ENCODE results near the gene NPHP3.

DNA sequence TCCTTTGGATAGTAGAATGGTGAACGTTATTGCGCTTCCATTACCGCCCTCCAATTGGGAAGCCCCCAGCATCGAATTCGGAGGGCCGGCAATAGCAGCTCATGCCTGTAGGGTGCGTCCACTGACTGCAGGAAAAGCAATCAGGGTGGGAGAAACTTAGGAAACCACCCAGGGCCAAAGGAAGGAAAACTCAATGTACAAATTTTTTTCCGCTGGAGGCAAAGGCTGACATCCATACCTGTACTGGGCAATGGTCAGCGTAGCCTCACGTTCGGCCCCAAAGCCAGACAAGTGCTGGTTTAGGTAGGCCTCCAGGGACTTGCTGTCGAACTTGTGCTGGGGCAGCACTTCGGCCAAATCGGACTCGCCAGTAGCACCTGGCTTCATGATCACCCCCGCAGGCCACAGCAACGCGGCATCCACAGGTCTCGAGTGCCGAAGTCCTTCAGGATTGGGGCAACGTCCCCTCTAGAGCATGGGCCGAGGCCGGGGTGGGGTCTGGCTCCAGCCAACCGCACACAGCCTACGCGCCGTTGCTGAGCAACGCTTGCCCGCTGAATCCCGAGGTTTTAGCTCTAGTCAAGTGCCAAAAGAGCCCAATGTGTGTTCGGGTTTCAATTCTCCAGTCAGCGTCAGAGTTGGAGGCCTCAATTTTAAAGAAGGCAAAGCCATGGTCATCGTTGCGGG is 62.7 kb downstream of the NPHP3 start, which contains the start of gene ACAD11:
- TF ChIP-seq SP3 (tag by site-specific recombination; IDR thresholded peaks at IDR 0.05) = no peak
- TF ChIP-seq, protein P1, sequence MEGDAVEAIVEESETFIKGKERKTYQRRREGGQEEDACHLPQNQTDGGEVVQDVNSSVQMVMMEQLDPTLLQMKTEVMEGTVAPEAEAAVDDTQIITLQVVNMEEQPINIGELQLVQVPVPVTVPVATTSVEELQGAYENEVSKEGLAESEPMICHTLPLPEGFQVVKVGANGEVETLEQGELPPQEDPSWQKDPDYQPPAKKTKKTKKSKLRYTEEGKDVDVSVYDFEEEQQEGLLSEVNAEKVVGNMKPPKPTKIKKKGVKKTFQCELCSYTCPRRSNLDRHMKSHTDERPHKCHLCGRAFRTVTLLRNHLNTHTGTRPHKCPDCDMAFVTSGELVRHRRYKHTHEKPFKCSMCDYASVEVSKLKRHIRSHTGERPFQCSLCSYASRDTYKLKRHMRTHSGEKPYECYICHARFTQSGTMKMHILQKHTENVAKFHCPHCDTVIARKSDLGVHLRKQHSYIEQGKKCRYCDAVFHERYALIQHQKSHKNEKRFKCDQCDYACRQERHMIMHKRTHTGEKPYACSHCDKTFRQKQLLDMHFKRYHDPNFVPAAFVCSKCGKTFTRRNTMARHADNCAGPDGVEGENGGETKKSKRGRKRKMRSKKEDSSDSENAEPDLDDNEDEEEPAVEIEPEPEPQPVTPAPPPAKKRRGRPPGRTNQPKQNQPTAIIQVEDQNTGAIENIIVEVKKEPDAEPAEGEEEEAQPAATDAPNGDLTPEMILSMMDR (tag by site-specific recombination; IDR thresholded peaks at IDR 0.05) = peak; percentile 58
- no peak for TF ChIP-seq ZNF530 (tag by site-specific recombination; IDR thresholded peaks at IDR 0.05; ENCODE audit: low read depth)
- TF ChIP-seq, protein P2, sequence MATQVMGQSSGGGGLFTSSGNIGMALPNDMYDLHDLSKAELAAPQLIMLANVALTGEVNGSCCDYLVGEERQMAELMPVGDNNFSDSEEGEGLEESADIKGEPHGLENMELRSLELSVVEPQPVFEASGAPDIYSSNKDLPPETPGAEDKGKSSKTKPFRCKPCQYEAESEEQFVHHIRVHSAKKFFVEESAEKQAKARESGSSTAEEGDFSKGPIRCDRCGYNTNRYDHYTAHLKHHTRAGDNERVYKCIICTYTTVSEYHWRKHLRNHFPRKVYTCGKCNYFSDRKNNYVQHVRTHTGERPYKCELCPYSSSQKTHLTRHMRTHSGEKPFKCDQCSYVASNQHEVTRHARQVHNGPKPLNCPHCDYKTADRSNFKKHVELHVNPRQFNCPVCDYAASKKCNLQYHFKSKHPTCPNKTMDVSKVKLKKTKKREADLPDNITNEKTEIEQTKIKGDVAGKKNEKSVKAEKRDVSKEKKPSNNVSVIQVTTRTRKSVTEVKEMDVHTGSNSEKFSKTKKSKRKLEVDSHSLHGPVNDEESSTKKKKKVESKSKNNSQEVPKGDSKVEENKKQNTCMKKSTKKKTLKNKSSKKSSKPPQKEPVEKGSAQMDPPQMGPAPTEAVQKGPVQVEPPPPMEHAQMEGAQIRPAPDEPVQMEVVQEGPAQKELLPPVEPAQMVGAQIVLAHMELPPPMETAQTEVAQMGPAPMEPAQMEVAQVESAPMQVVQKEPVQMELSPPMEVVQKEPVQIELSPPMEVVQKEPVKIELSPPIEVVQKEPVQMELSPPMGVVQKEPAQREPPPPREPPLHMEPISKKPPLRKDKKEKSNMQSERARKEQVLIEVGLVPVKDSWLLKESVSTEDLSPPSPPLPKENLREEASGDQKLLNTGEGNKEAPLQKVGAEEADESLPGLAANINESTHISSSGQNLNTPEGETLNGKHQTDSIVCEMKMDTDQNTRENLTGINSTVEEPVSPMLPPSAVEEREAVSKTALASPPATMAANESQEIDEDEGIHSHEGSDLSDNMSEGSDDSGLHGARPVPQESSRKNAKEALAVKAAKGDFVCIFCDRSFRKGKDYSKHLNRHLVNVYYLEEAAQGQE (tag by site-specific recombination; IDR thresholded peaks at IDR 0.05) = no peak
- no peak for TF ChIP-seq ZNF274 (IDR thresholded peaks at IDR 0.05; ENCODE audit: low read length)
- no peak for TF ChIP-seq ZNF274 (tag by site-specific recombination; IDR thresholded peaks at IDR 0.05; ENCODE audit: borderline replicate concordance)
- peak; percentile 28; the same call in 1 of the 2 replicates for TF ChIP-seq SP2 (tag by site-specific recombination; IDR thresholded peaks at IDR 0.05)
- TF ChIP-seq, protein P3, sequence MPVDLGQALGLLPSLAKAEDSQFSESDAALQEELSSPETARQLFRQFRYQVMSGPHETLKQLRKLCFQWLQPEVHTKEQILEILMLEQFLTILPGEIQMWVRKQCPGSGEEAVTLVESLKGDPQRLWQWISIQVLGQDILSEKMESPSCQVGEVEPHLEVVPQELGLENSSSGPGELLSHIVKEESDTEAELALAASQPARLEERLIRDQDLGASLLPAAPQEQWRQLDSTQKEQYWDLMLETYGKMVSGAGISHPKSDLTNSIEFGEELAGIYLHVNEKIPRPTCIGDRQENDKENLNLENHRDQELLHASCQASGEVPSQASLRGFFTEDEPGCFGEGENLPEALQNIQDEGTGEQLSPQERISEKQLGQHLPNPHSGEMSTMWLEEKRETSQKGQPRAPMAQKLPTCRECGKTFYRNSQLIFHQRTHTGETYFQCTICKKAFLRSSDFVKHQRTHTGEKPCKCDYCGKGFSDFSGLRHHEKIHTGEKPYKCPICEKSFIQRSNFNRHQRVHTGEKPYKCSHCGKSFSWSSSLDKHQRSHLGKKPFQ (tag by site-specific recombination; IDR thresholded peaks at IDR 0.05) = no peak
- TF ChIP-seq ZNF174 (tag by site-specific recombination; IDR thresholded peaks at IDR 0.05) = no peak
- TF ChIP-seq ZNF791 (tag by site-specific recombination; IDR thresholded peaks at IDR 0.05) = no peak
- TF ChIP-seq ZEB2 (tag by site-specific recombination; IDR thresholded peaks at IDR 0.05) = no peak
